ENCODE measurements around the gene MRPL36.

DNA sequence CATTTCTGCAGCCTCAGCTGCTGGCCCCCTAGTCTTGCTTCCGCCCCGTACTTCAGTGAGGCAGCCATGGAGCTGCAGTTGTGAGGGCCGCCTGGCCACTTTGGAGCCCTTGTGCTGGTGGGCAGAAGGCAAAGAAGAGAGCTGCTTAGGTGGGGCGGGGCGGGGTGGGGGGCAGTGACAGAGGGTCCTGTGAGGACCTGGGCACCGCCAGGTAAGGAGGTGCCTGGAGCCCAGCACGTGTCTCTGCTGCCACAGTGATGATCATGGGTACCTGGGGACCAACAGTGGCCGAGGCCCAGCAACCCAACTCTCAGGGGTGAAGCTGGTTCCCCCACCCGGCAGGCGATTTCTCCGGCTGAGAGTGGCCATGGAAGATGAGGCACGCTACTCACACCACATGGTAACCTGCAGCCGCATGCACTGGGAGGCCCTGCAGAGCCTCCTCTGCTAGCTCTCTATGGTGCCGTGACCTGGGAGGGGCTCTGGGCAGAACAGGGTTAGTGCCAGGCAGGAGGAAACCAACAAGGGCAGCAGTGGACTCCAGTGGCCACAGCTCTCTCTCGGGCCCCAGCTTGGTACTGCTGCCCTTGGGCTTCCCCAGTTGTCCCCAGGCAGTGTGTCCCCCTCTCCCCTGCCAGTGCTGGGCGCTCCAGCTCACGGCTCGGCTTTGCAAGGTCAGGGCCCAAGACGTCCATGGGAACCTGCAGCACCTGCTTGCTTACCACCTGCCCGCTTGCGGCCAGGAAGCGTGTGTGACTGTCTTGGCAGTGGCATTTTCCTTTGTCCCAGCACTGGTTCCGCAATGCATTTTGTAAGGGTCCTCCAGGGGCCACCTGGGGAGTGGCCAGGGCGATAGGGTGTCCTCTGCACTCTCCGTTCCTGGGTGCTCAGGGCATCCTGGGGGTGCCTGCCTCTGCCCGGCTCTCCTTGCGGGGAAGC, 25.5 kb upstream of the MRPL36 start:
- TF ChIP-seq POLR2A (IDR thresholded peaks at IDR 0.05; ENCODE audit: low read depth, low read length), result no peak
- TF ChIP-seq POLR2AphosphoS5 (IDR thresholded peaks at IDR 0.05; ENCODE audit: low read depth, low read length), result no peak
- no peak for TF ChIP-seq TAF1 (IDR thresholded peaks at IDR 0.05; ENCODE audit: low read depth, low read length)
- no peak for TF ChIP-seq SPI1 (IDR thresholded peaks at IDR 0.05; ENCODE audit: low read depth, low read length)
- TF ChIP-seq PAX5 (IDR thresholded peaks at IDR 0.05; ENCODE audit: insufficient read depth, low read length, severe bottlenecking), result no peak
